ENCODE measurements around the gene TMCC1.
A peak's percentile ranks its signal among the peaks of the same experiment; 100 is the strongest.
"Not testable (repeated sequence)": the region's sequence is repeated elsewhere in the genome, so short reads cannot be mapped to it uniquely, and the experiment has no call there.

The TMCC1 gene

GRCh38 chr3:129650256-129650872 is 243.1 kb downstream of the TMCC1 start:
- peak; percentile 78 for DNase-seq (ENCODE audit: low spot score)

GRCh38 chr3:129648391-129648790 is 245.1 kb downstream of the TMCC1 start:
- DNase-seq (ENCODE audit: low spot score): no peak

GRCh38 chr3:129645286-129645685 is 248.2 kb downstream of the TMCC1 start:
- DNase-seq (ENCODE audit: low spot score): no peak

- DNase-seq (ENCODE audit: low spot score): no peak
Observed at GRCh38 chr3:129644836-129645235, 248.7 kb downstream of the TMCC1 start.

- DNase-seq (ENCODE audit: low spot score): not testable (repeated sequence)
Observed at GRCh38 chr3:129641567-129642260, 251.8 kb downstream of the TMCC1 start.

GRCh38 chr3:129640985-129641384 is 252.5 kb downstream of the TMCC1 start:
- DNase-seq (ENCODE audit: low spot score): not testable (repeated sequence)

GRCh38 chr3:129638481-129638880 is 255.0 kb downstream of the TMCC1 start:
- DNase-seq (ENCODE audit: low spot score): no peak

- DNase-seq (ENCODE audit: low spot score): no peak
Observed at GRCh38 chr3:129636082-129636481, 257.4 kb downstream of the TMCC1 start.

GRCh38 chr3:129635656-129636055 is 257.9 kb downstream of the TMCC1 start:
- no peak for DNase-seq (ENCODE audit: low spot score)

- DNase-seq (ENCODE audit: low spot score): no peak
Observed at GRCh38 chr3:129633751-129634481, 259.6 kb downstream of the TMCC1 start.

- DNase-seq (ENCODE audit: low spot score): no peak
Observed at GRCh38 chr3:129632977-129633376, 260.5 kb downstream of the TMCC1 start.

GRCh38 chr3:129632556-129632955 is 261.0 kb downstream of the TMCC1 start:
- DNase-seq (ENCODE audit: low spot score): no peak

- no peak for DNase-seq (ENCODE audit: low spot score)
Observed at GRCh38 chr3:129632056-129632455, 261.5 kb downstream of the TMCC1 start.

GRCh38 chr3:129629011-129629410 is 264.5 kb downstream of the TMCC1 start:
- DNase-seq (ENCODE audit: low spot score): no peak

- no peak for DNase-seq (ENCODE audit: low spot score)
Observed at GRCh38 chr3:129628169-129628522, 265.4 kb downstream of the TMCC1 start.

- peak; percentile 76 for DNase-seq (ENCODE audit: low spot score)
Observed at GRCh38 chr3:129627350-129628168, 266.0 kb downstream of the TMCC1 start.

- DNase-seq (ENCODE audit: low spot score): peak; percentile 79
Observed at GRCh38 chr3:129626744-129627349, 266.7 kb downstream of the TMCC1 start.

GRCh38 chr3:129625072-129625874 is 268.2 kb downstream of the TMCC1 start:
- no peak for DNase-seq (ENCODE audit: low spot score)

- no peak for DNase-seq (ENCODE audit: low spot score)
Observed at GRCh38 chr3:129624347-129625071, 269.0 kb downstream of the TMCC1 start.

- DNase-seq (ENCODE audit: low spot score): no peak
Observed at GRCh38 chr3:129623447-129624118, 269.9 kb downstream of the TMCC1 start.

All from putamen (tissue), 1 donor.